Measurements from ENCODE around the gene TIMM50. TPM values are rescaled to one million over a fixed set of nuclear protein-coding genes. Genes with fewer than 3 reads are reported as not detected.

The TIMM50 gene
- polyA plus RNA-seq, 1 of the 3 experiments (the other 2 are of a cell fraction) = 98.1 TPM

GRCh38 chr19:39494661-39495060, 14.0 kb downstream of the TIMM50 start (continued):
- TF ChIP-seq, protein P1, sequence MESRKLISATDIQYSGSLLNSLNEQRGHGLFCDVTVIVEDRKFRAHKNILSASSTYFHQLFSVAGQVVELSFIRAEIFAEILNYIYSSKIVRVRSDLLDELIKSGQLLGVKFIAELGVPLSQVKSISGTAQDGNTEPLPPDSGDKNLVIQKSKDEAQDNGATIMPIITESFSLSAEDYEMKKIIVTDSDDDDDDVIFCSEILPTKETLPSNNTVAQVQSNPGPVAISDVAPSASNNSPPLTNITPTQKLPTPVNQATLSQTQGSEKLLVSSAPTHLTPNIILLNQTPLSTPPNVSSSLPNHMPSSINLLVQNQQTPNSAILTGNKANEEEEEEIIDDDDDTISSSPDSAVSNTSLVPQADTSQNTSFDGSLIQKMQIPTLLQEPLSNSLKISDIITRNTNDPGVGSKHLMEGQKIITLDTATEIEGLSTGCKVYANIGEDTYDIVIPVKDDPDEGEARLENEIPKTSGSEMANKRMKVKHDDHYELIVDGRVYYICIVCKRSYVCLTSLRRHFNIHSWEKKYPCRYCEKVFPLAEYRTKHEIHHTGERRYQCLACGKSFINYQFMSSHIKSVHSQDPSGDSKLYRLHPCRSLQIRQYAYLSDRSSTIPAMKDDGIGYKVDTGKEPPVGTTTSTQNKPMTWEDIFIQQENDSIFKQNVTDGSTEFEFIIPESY (IDR thresholded peaks at IDR 0.05; ENCODE audit: borderline replicate concordance, low read depth) = no peak
- no peak for TF ChIP-seq ELF1 (IDR thresholded peaks at IDR 0.05)
- no peak for TF ChIP-seq MEF2A (IDR thresholded peaks at IDR 0.05; ENCODE audit: borderline replicate concordance, low read depth)
- TF ChIP-seq SMC3 (IDR thresholded peaks at IDR 0.05; ENCODE audit: low read depth, low read length) = no peak
- TF ChIP-seq JUND (IDR thresholded peaks at IDR 0.05) = no peak
- TF ChIP-seq, protein P2, sequence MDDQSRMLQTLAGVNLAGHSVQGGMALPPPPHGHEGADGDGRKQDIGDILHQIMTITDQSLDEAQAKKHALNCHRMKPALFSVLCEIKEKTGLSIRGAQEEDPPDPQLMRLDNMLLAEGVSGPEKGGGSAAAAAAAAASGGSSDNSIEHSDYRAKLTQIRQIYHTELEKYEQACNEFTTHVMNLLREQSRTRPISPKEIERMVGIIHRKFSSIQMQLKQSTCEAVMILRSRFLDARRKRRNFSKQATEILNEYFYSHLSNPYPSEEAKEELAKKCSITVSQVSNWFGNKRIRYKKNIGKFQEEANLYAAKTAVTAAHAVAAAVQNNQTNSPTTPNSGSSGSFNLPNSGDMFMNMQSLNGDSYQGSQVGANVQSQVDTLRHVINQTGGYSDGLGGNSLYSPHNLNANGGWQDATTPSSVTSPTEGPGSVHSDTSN (IDR thresholded peaks at IDR 0.05) = no peak

- Histone ChIP-seq H3K9me3 (no peaks in the 10 kb centered on the region), H3K4me2 (no peak overlapping the region), H3K27me3 (ENCODE audit: insufficient read depth) (no peaks in the 10 kb centered on the region; the same call in 1 of the 2 replicates), H3K36me3 (replicated peaks in 1 of 2; ENCODE audit: control insufficient read depth in 1 of 2, insufficient read depth in 2 of 2, low read length in 1 of 2) (no peaks in the 10 kb centered on the region), H3K4me3 (ENCODE audit: low read depth in 2 of 2, low read length in 1 of 2) (no peak overlapping the region), H3K9me2 (no peaks in the 10 kb centered on the region), H2AFZ (ENCODE audit: low read depth) (no peak overlapping the region), H4K20me1 (ENCODE audit: insufficient read depth) (no peaks in the 10 kb centered on the region), H3K27ac (ENCODE audit: low read depth in 2 of 2, low read length in 1 of 2) (no peak overlapping the region), H3K9ac (no peak overlapping the region), H3F3A (replicated peaks; ENCODE audit: insufficient read depth) (no peaks in the 10 kb centered on the region), H3K79me2 (ENCODE audit: insufficient read depth) (no peaks in the 10 kb centered on the region), H3K4me1 (ENCODE audit: control insufficient read depth in 1 of 2, insufficient read depth in 2 of 2, low read depth in 1 of 2, low read length in 1 of 2) (peaks cover 0 to 9% of the 10 kb centered on the region in 2 experiments; a peak in 1 of 4 replicates)
- ChIA-PET CTCF (interaction anchor here (0.8 to 2.6 kb wide), 5 partner anchors 22 to 176 kb away, joined by 4 to 44 read pairs (median 4); partner anchors contain the start of gene EID2B), POLR2A (no interaction called here)
- TF ChIP-seq RFX5 (IDR thresholded peaks at IDR 0.05; ENCODE audit: low read length) = no peak
- TF ChIP-seq MEF2A (IDR thresholded peaks at IDR 0.05; ENCODE audit: borderline replicate concordance, low read depth) = no peak
- TF ChIP-seq FOSL2 (IDR thresholded peaks at IDR 0.05; ENCODE audit: borderline replicate concordance, low read depth) = no peak
- TF ChIP-seq, protein P2 (IDR thresholded peaks at IDR 0.05) = no peak
- 50% methylated on average over 5 of the region's 5 CpGs for WGBS (ENCODE audit: low lambda C conversion rate)
- no peak for DNase-seq
Observed at GRCh38 chr19:39496063-39496462, 15.4 kb downstream of the TIMM50 start.

DNA sequence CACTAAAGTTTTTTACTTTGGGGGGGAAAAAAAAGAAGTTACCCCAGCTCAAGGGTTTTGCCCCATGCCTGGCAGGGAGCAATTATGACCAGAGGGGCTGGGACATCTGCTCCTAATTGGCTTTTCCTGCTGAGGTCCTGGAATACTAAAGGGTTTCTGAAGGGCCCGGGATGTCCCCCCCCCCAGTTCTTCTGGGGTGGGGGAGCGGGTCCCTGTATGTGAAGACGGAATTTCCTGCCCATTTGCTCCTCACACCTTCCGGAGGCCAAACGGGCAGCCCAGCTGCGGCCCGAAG, 17.0 kb downstream of the TIMM50 start:
- Histone ChIP-seq H3K79me2 (ENCODE audit: insufficient read depth) (no peaks in the 10 kb centered on the region), H3K9ac (no peak overlapping the region), H4K20me1 (ENCODE audit: insufficient read depth) (no peaks in the 10 kb centered on the region), H3K4me1 (ENCODE audit: control insufficient read depth in 1 of 2, insufficient read depth in 2 of 2, low read depth in 1 of 2, low read length in 1 of 2) (peaks cover 0 to 9% of the 10 kb centered on the region in 2 experiments; a peak in 1 of 4 replicates), H2AFZ (ENCODE audit: low read depth) (peak overlapping the region; percentile 12; the same call in 1 of the 2 replicates), H3K27me3 (ENCODE audit: insufficient read depth) (no peaks in the 10 kb centered on the region; the same call in 1 of the 2 replicates), H3K4me3 (ENCODE audit: low read depth in 2 of 2, low read length in 1 of 2) (peak overlapping the region in 1 of 2 experiments; percentile 20; a peak in 2 of 4 replicates), H3K9me3 (no peaks in the 10 kb centered on the region), H3K36me3 (replicated peaks in 1 of 2; ENCODE audit: control insufficient read depth in 1 of 2, insufficient read depth in 2 of 2, low read length in 1 of 2) (no peaks in the 10 kb centered on the region), H3K27ac (ENCODE audit: low read depth in 2 of 2, low read length in 1 of 2) (no peak overlapping the region), H3F3A (replicated peaks; ENCODE audit: insufficient read depth) (no peaks in the 10 kb centered on the region), H3K4me2 (peak overlapping the region; percentile 56), H3K9me2 (no peaks in the 10 kb centered on the region)
- CTCF ChIA-PET = interaction anchor here (0.6 to 2.6 kb wide), 23 partner anchors 9 to 176 kb away, joined by 3 to 44 read pairs (median 4); partner anchors contain the start of genes EID2, EID2B, RPS16 and SELENOV
- no peak for DNase-seq
- 0% methylated on average over 4 of the region's 7 CpGs for WGBS (ENCODE audit: low lambda C conversion rate)
- POLR2A ChIA-PET = interaction anchor here (0.7 to 1.4 kb wide), 4 partner anchors 17 to 270 kb away, joined by 3 to 5 read pairs (median 4); partner anchors contain the start of genes EID2B, RPS16 and SELENOV
- TF ChIP-seq, protein P2 (IDR thresholded peaks at IDR 0.05) = no peak
- TF ChIP-seq CTCF (IDR thresholded peaks at IDR 0.05) (no peak), RXRA (IDR thresholded peaks at IDR 0.05; ENCODE audit: borderline replicate concordance, low read depth) (no peak), FOSL2 (IDR thresholded peaks at IDR 0.05; ENCODE audit: borderline replicate concordance, low read depth) (no peak), EP300 (IDR thresholded peaks at IDR 0.05; ENCODE audit: borderline replicate concordance in 1 of 2, low read depth in 1 of 2, low read length in 1 of 2) (no peak), RFX5 (IDR thresholded peaks at IDR 0.05; ENCODE audit: low read length) (no peak), TCF12 (IDR thresholded peaks at IDR 0.05) (no peak), RCOR1 (IDR thresholded peaks at IDR 0.05; ENCODE audit: low read length) (no peak)
